HG03280 (cell line): Measurements from ENCODE around the gene MON1B.

Experiments
- ATAC-seq: cut with Tn5 transposase; IDR thresholded peaks from one replicate; pipeline ENCODE4 v1.9.1; 2021; ENCODE audit warnings: mild to moderate bottlenecking, moderate library complexity; ENCODE audit not compliant: unreplicated experiment

MON1B gene

GRCh38 chr16:77195411-77195810, 4.4 kb downstream of the MON1B start:
- no peak for ATAC-seq

- no peak for ATAC-seq
Observed at GRCh38 chr16:77197747-77198146, 6.8 kb downstream of the MON1B start.

GRCh38 chr16:77199211-77199610, 8.2 kb downstream of the MON1B start, which contains the start of gene SYCE1L:
SYCE1L (plus strand) TSS chr16:77199408; CDS start chr16:77199452, 44 bp downstream.
- no peak for ATAC-seq

GRCh38 chr16:77206533-77206932, 15.5 kb downstream of the MON1B start:
- no peak for ATAC-seq

- no peak for ATAC-seq
Observed at GRCh38 chr16:77207030-77207429, 16.0 kb downstream of the MON1B start.

- ATAC-seq: no peak
Observed at GRCh38 chr16:77208382-77208781, 17.4 kb downstream of the MON1B start.

GRCh38 chr16:77211880-77212740, 21.1 kb downstream of the MON1B start:
- ATAC-seq: peak; percentile 73

GRCh38 chr16:77212741-77213541, 22.0 kb downstream of the MON1B start:
- ATAC-seq: peak; percentile 56

GRCh38 chr16:77213542-77214106, 22.6 kb downstream of the MON1B start:
- no peak for ATAC-seq

GRCh38 chr16:77214411-77215138, 23.6 kb downstream of the MON1B start:
- ATAC-seq: no peak

- ATAC-seq: no peak
Observed at GRCh38 chr16:77219437-77219836, 28.4 kb downstream of the MON1B start.

- no peak for ATAC-seq
Observed at GRCh38 chr16:77220427-77220826, 29.4 kb downstream of the MON1B start.

- ATAC-seq: no peak
Observed at GRCh38 chr16:77221482-77221881, 30.5 kb downstream of the MON1B start.

- no peak for ATAC-seq
Observed at GRCh38 chr16:77223184-77223583, 32.2 kb downstream of the MON1B start.

GRCh38 chr16:77225182-77225581, 34.2 kb downstream of the MON1B start:
- no peak for ATAC-seq

- ATAC-seq: no peak
Observed at GRCh38 chr16:77227745-77228144, 36.8 kb downstream of the MON1B start.

GRCh38 chr16:77231047-77231446, 40.1 kb downstream of the MON1B start:
- ATAC-seq: no peak

- ATAC-seq: no peak
Observed at GRCh38 chr16:77233799-77234519, 43.0 kb downstream of the MON1B start.

- ATAC-seq: no peak
Observed at GRCh38 chr16:77234611-77235010, 43.6 kb downstream of the MON1B start.

- peak; percentile 99 for ATAC-seq
Observed at GRCh38 chr16:77236063-77236511, 45.1 kb downstream of the MON1B start.
